HAP-1 (cell line): ENCODE results near the gene SFXN5.

Source experiments
- DNase-seq, 2 experiments: peaks; one replicate each; pipeline ENCODE4 v3.0.0-alpha.2; 2016 to 2020; ENCODE audit warnings: low spot score in 2 of 2
- H3K27me3 ChIP-seq: fragments of 250-450 bp; sonication (Bioruptor Pico); 2 replicates; pipeline ENCODE4 v1.5.1; 2020; ENCODE audit warnings: low read depth, mild to moderate bottlenecking, moderate library complexity
- H3K36me3 ChIP-seq: fragments of 250-450 bp; sonication (Bioruptor Pico); replicated peaks from 2 replicates; pipeline ENCODE4 v1.5.1; 2020; ENCODE audit warnings: mild to moderate bottlenecking
- H3K4me1 ChIP-seq: fragments of 250-450 bp; sonication (Bioruptor Pico); 2 replicates; pipeline ENCODE4 v1.5.1; 2020; ENCODE audit warnings: mild to moderate bottlenecking
- H3K4me3 ChIP-seq: fragments of 250-450 bp; sonication (Bioruptor Pico); 2 replicates; pipeline ENCODE4 v1.5.1; 2020; ENCODE audit warnings: mild to moderate bottlenecking, moderate library complexity
- H3K9me3 ChIP-seq: fragments of 250-450 bp; sonication (Bioruptor Pico); 2 replicates; pipeline ENCODE4 v1.5.1; 2020; ENCODE audit warnings: mild to moderate bottlenecking, moderate library complexity
- in situ Hi-C: fragments of 300-500 bp; cut with MboI; formaldehyde crosslinking; loops from 3 replicates; pipeline ENCODE4 v1.14.3; 2020; ENCODE audit warnings: low sequenced_read_pairs, inconsistent platforms, mixed read lengths

Gene SFXN5

GRCh38 chr2:72973566-72974435 is 97.7 kb downstream of the SFXN5 start:
- Histone ChIP-seq H3K4me3 (no peak overlapping the region), H3K27me3 (no peaks in the 10 kb centered on the region), H3K36me3 (no peaks in the 10 kb centered on the region), H3K9me3 (no peaks in the 10 kb centered on the region), H3K4me1 (no peaks in the 10 kb centered on the region)
- in situ Hi-C loops = no loop called here
- peak; percentile 46 to 71 for DNase-seq

- Histone ChIP-seq H3K36me3 (no peaks in the 10 kb centered on the region), H3K9me3 (no peaks in the 10 kb centered on the region), H3K27me3 (no peaks in the 10 kb centered on the region), H3K4me3 (no peak overlapping the region), H3K4me1 (no peaks in the 10 kb centered on the region)
- in situ Hi-C loops = no loop called here
- no peak for DNase-seq
These were observed 98.4 kb downstream of the SFXN5 start for GRCh38 chr2:72973137-72973535.

GRCh38 chr2:72972352-72973136 is 99.0 kb downstream of the SFXN5 start:
- Histone ChIP-seq H3K27me3 (no peaks in the 10 kb centered on the region), H3K4me3 (no peak overlapping the region), H3K36me3 (no peaks in the 10 kb centered on the region), H3K4me1 (no peaks in the 10 kb centered on the region), H3K9me3 (no peaks in the 10 kb centered on the region)
- DNase-seq = no peak
- in situ Hi-C loops = no loop called here

- Histone ChIP-seq H3K27me3 (no peaks in the 10 kb centered on the region), H3K36me3 (no peaks in the 10 kb centered on the region), H3K9me3 (no peaks in the 10 kb centered on the region), H3K4me1 (no peaks in the 10 kb centered on the region), H3K4me3 (no peak overlapping the region)
- in situ Hi-C loops = no loop called here
- DNase-seq = no peak
These were observed 100.5 kb downstream of the SFXN5 start for GRCh38 chr2:72971036-72971435.

- Histone ChIP-seq H3K4me3 (no peak overlapping the region), H3K9me3 (no peaks in the 10 kb centered on the region)
- in situ Hi-C loops = no loop called here
These were observed 101.8 kb downstream of the SFXN5 start for GRCh38 chr2:72969706-72970105.

GRCh38 chr2:72968286-72968685 is 103.2 kb downstream of the SFXN5 start:
- in situ Hi-C loops = no loop called here

More at GRCh38 chr2:72969706-72970105, 101.8 kb downstream of the SFXN5 start:
- Histone ChIP-seq H3K4me1 (no peaks in the 10 kb centered on the region), H3K27me3 (no peaks in the 10 kb centered on the region), H3K36me3 (no peaks in the 10 kb centered on the region)
- DNase-seq = no peak

GRCh38 chr2:72965770-72966450 is 105.6 kb downstream of the SFXN5 start:
- no peak overlapping the region for H3K4me3 ChIP-seq
- in situ Hi-C loops = no loop called here
- DNase-seq = no peak
- H3K4me1 ChIP-seq = no peaks in the 10 kb centered on the region
- H3K27me3 ChIP-seq = no peaks in the 10 kb centered on the region
- no peaks in the 10 kb centered on the region for H3K36me3 ChIP-seq
- no peaks in the 10 kb centered on the region for H3K9me3 ChIP-seq

More at GRCh38 chr2:72968286-72968685, 103.2 kb downstream of the SFXN5 start:
- Histone ChIP-seq H3K9me3 (no peaks in the 10 kb centered on the region), H3K36me3 (no peaks in the 10 kb centered on the region), H3K27me3 (no peaks in the 10 kb centered on the region), H3K4me3 (no peak overlapping the region), H3K4me1 (no peaks in the 10 kb centered on the region)
- DNase-seq = no peak

- H3K27me3 ChIP-seq = no peaks in the 10 kb centered on the region
- H3K4me1 ChIP-seq = no peaks in the 10 kb centered on the region
- H3K36me3 ChIP-seq = no peaks in the 10 kb centered on the region
- DNase-seq = no peak
- no peak overlapping the region for H3K4me3 ChIP-seq
- H3K9me3 ChIP-seq = no peaks in the 10 kb centered on the region
- in situ Hi-C loops = no loop called here
These were observed 106.5 kb downstream of the SFXN5 start for GRCh38 chr2:72965016-72965415.

- in situ Hi-C loops = no loop called here
- Histone ChIP-seq H3K27me3 (no peaks in the 10 kb centered on the region), H3K4me1 (no peaks in the 10 kb centered on the region), H3K4me3 (no peak overlapping the region), H3K36me3 (no peaks in the 10 kb centered on the region), H3K9me3 (no peaks in the 10 kb centered on the region)
- no peak for DNase-seq
These were observed 107.4 kb downstream of the SFXN5 start for GRCh38 chr2:72964146-72964525.

GRCh38 chr2:72963423-72964145 is 107.9 kb downstream of the SFXN5 start:
- Histone ChIP-seq H3K9me3 (no peaks in the 10 kb centered on the region), H3K27me3 (no peaks in the 10 kb centered on the region), H3K4me3 (no peak overlapping the region), H3K4me1 (no peaks in the 10 kb centered on the region), H3K36me3 (no peaks in the 10 kb centered on the region)
- no peak for DNase-seq
- in situ Hi-C loops = no loop called here

GRCh38 chr2:72962911-72963310 is 108.6 kb downstream of the SFXN5 start:
- Histone ChIP-seq H3K36me3 (no peaks in the 10 kb centered on the region), H3K4me3 (no peak overlapping the region), H3K9me3 (no peaks in the 10 kb centered on the region), H3K4me1 (no peaks in the 10 kb centered on the region), H3K27me3 (no peaks in the 10 kb centered on the region)
- no peak for DNase-seq
- in situ Hi-C loops = no loop called here

- no peak for DNase-seq
- H3K4me3 ChIP-seq = no peak overlapping the region
- in situ Hi-C loops = no loop called here
- no peaks in the 10 kb centered on the region for H3K36me3 ChIP-seq
- H3K9me3 ChIP-seq = no peaks in the 10 kb centered on the region
- no peaks in the 10 kb centered on the region for H3K4me1 ChIP-seq
- no peaks in the 10 kb centered on the region for H3K27me3 ChIP-seq
These were observed 109.6 kb downstream of the SFXN5 start for GRCh38 chr2:72961853-72962468.
